Uterus (tissue), 2 donors: ENCODE measurements around the gene FCHO2.

Experiments used
- POLR2A ChIP-seq, 2 donors: fragments of 450-650 bp; IDR thresholded peaks; one replicate each; pipeline ENCODE4 v1.6.1; 2016; ENCODE audit warnings: antibody characterized with exemption in 2 of 2, mild to moderate bottlenecking in 1 of 2, moderate library complexity in 1 of 2
- TF ChIP-seq, protein P1 (sequence below), 4 experiments: fragments of 200-600 bp in 2 of 4; fragments of 450-650 bp in 2 of 4; sonication (generic) in 2 of 4; IDR thresholded peaks; one replicate each; pipeline ENCODE4 v1.5.1; 2016 to 2019; ENCODE audit warnings: antibody characterized with exemption in 4 of 4, mild to moderate bottlenecking in 2 of 4, moderate library complexity in 1 of 4

DNA sequence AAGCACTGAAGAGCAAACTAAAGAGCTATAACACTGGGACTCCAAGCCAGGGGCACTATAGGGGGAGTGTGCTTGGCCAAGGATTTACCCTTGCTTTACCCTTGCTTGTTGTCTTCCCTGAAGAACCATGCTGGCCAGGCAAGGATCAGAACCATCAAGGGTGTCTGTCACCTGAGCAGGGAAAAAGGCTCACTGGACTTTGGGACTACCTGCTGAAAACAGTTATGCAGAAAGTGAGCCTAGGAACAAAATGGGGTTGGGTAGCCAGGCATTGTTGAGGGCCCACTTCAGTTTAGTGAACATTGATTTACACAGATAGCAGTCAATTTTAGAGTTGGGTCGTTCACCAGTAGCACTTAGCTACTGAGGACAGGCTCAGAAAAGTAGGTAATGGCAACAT lies 156.5 kb downstream of the FCHO2 start:
- TF ChIP-seq, protein P1, sequence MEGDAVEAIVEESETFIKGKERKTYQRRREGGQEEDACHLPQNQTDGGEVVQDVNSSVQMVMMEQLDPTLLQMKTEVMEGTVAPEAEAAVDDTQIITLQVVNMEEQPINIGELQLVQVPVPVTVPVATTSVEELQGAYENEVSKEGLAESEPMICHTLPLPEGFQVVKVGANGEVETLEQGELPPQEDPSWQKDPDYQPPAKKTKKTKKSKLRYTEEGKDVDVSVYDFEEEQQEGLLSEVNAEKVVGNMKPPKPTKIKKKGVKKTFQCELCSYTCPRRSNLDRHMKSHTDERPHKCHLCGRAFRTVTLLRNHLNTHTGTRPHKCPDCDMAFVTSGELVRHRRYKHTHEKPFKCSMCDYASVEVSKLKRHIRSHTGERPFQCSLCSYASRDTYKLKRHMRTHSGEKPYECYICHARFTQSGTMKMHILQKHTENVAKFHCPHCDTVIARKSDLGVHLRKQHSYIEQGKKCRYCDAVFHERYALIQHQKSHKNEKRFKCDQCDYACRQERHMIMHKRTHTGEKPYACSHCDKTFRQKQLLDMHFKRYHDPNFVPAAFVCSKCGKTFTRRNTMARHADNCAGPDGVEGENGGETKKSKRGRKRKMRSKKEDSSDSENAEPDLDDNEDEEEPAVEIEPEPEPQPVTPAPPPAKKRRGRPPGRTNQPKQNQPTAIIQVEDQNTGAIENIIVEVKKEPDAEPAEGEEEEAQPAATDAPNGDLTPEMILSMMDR (IDR thresholded peaks at IDR 0.05), result no peak
- no peak for TF ChIP-seq POLR2A (IDR thresholded peaks at IDR 0.05)
